Subcutaneous adipose tissue (tissue), 4 donors: ENCODE data around the gene UBE2K. TPM values are rescaled to one million over a fixed set of nuclear protein-coding genes. Genes with fewer than 3 reads are reported as not detected.

Experiments used
- total RNA-seq, 4 donors: library from RNA; depleted of rRNA; stranded (reverse); fragments of >200 nt; gene quantifications; one replicate each; pipeline ENCODE4 v1.1.0, GENCODE V29; 2016
- TF ChIP-seq, protein P1 (sequence below): fragments of 450-650 bp; IDR thresholded peaks from one replicate; pipeline ENCODE4 v1.5.1; 2016; ENCODE audit warnings: low read depth, mild to moderate bottlenecking, control low read depth, antibody characterized with exemption, moderate library complexity

UBE2K gene
- total RNA-seq, 4 donors from 2014 or later = 25.8 to 44.3 (median 30.3) TPM

DNA sequence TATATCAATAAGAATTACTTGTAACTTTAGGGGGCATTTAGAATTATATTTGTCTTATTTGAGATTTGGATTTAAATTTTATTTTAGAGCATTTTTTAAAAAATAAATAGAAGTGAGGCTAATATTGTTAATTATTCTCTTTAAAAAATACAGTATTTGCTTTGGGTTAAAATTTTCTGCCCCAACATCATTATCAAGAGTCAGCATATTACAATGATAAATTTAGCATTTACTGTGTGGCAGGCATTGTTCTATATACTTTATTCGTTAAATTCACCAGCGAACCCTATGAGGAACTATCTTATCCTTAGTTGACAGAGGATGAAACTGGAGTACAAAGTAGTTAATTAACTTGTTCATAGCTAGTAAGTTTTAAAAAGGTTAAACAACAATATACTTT, 34.0 kb downstream of the UBE2K start:
- TF ChIP-seq, protein P1, sequence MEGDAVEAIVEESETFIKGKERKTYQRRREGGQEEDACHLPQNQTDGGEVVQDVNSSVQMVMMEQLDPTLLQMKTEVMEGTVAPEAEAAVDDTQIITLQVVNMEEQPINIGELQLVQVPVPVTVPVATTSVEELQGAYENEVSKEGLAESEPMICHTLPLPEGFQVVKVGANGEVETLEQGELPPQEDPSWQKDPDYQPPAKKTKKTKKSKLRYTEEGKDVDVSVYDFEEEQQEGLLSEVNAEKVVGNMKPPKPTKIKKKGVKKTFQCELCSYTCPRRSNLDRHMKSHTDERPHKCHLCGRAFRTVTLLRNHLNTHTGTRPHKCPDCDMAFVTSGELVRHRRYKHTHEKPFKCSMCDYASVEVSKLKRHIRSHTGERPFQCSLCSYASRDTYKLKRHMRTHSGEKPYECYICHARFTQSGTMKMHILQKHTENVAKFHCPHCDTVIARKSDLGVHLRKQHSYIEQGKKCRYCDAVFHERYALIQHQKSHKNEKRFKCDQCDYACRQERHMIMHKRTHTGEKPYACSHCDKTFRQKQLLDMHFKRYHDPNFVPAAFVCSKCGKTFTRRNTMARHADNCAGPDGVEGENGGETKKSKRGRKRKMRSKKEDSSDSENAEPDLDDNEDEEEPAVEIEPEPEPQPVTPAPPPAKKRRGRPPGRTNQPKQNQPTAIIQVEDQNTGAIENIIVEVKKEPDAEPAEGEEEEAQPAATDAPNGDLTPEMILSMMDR = no peak

DNA sequence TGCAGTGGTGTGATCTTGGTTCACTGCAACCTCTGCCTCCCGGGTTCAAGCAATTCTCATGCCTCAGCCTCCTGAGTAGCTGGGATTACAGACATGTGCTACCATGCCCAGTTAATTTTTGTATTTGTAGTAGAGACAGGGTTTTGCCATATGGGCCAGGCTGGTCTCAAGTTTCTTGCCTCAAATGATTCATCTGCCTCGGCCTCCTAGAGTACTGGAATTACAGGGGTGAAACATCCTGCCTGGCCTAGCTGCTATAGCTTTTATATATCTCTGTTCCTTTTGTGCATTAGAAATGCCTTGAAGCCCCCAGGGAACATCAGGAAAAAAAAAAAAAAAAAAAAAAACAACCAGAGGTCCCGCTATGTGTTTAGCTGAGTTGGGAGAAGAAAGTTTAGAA, 34.8 kb downstream of the UBE2K start:
- TF ChIP-seq, protein P1 = no peak

DNA sequence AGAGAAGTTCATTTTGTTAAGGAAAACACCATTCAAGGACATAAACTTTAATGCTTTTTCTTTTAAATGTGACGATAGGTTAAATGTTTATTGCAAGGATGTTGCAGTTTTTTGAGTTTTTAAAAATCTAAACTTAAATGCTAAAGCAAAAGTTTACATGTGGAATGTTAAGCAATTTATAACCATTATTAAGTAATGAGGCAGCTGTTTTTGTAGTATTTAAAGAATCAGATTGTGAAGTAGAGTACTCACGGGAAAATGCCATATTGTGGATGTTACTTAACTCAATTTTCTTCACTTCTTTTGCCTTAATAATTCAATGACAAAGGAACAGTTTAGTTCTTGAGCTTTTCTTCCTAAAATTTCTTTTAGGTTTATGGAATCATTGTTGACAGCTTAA, 43.5 kb downstream of the UBE2K start:
- TF ChIP-seq, protein P1 = no peak

DNA sequence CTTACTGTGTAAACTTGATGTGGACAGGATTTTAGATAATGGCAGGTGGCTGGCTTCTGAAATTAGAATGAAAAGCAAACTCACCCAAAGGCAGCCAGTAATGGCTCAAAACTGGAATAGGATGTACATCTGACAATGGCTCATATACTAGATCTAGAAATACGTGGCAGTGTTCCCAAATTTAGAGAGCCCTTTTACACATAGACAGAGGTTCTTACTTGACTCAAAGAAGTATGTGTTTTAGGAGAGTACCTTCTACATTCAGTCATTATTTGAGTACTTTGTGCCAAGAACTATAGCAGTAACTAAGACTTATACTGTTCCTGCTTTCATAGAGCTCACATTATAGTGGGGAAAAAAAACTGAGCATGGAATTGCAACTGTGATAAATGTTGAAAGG, 48.0 kb downstream of the UBE2K start:
- TF ChIP-seq, protein P1 = no peak

DNA sequence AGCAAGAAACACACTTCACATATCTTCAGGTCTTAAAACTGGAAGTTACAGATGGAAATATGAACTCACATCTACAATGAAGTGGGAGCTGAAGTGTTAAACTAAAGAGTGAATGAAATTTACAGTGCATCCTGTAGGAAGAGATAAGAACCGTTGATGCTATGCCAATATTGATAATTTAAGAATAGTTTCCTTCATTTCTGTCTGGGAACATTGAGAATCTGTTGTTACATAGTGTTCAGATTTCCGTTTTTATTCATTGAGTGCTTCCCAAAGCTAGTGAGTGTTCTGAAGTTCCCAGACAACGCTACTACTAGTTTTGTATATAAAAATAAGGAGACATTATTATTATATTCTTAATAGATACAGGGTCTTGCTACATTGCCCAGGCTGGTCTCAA, 52.3 kb downstream of the UBE2K start:
- TF ChIP-seq, protein P1 = no peak

DNA sequence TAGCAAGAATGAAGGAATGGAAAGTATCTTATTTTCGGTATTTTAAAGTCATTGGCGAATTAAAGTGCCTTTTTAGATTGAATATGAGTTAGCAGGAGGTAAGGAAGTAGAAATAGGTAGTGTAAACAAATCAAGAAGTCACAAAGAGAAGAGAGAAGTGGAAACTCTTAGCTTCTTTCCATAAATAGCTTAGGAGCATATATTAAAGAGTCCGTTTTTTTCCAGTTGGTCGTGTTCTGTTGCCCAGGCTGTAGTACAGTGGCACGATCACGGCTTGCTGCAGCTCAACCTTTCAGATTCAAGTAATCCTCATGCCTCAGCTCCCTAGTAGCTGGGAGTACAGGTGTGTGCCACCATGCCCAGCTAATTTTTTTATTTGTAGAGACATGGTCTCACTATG, 56.4 kb downstream of the UBE2K start:
- TF ChIP-seq, protein P1 = no peak

DNA sequence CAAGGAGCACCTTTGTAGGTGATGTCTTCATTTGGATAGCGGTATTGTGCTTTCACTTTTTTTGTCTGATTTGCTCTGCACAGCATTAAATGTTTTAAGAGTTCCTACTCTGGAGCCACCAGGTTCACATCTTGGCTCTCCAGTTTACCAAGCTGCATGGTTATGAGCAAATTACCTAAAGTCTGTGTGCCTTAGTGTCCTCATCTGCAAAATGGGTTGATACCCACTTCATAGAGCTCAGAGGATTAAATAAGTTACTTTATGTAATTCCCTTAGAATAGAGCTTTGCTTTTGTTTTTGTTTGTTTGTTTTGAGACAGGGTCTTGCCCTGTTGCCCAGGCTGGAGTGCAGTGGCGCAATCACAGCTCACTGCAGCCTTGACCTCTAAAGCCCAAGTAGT, 58.2 kb downstream of the UBE2K start:
- TF ChIP-seq, protein P1 = no peak
